Fibroblast of upper back skin (primary cell): ENCODE measurements around the gene AGXT2.

Experiments used
- DNase-seq: peaks from one replicate; pipeline ENCODE4 v3.0.0-alpha.2; 2013

AGXT2 gene, protein sequence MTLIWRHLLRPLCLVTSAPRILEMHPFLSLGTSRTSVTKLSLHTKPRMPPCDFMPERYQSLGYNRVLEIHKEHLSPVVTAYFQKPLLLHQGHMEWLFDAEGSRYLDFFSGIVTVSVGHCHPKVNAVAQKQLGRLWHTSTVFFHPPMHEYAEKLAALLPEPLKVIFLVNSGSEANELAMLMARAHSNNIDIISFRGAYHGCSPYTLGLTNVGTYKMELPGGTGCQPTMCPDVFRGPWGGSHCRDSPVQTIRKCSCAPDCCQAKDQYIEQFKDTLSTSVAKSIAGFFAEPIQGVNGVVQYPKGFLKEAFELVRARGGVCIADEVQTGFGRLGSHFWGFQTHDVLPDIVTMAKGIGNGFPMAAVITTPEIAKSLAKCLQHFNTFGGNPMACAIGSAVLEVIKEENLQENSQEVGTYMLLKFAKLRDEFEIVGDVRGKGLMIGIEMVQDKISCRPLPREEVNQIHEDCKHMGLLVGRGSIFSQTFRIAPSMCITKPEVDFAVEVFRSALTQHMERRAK

DNA sequence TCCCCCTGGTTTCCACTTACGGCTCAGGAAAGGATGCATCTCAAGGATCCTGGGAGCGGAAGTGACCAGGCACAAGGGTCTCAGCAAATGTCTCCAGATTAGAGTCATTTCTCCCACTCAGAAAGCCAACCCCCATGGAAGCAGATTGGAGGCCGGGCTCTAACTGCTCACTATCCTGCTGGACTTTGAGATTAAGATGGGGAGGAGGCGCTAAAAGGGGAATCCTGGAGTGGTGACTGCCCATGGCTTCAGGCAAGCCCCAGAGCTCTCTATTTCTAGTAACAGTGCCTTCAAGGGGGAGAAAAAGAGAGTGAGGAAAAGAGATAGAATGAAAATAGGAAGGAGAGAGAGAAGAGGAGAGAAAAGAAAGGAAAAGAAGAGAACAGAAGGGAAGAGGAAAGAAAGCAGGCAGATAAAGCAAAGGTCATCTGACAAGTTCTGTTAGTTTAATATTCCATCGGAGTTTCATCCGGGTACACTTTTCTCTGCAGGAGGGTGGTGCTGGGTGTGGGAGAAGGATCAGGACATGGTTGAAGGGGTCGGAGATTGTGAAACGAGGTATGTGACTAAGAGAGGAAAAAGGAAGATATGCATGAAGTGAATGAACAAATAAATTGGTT, at the start of gene AGXT2:
Gene AGXT2, minus strand, starts transcription at position 165 of the 620 bp plus-strand sequence. Its CDS starts 57 bp downstream, at position 108.
- DNase-seq, result no peak

DNA sequence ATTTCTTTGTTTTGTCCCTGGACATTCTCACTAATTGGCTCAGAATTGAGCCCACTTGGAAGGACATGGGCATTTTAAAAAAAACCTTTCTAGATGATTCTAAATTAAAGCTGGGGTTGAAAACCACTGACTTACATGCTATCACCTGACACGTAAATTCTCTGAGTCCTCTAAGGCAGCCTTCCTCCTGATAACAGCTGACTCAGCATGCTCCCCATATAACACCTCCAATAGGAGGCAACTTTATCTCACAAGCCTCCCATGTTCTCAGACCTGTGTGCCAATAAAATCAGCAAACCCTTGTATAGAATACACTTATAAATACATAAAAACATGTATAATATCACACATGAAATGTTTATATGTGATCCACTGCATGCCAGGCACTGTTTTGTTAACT, 49.2 kb upstream of the AGXT2 start:
- no peak for DNase-seq

DNA sequence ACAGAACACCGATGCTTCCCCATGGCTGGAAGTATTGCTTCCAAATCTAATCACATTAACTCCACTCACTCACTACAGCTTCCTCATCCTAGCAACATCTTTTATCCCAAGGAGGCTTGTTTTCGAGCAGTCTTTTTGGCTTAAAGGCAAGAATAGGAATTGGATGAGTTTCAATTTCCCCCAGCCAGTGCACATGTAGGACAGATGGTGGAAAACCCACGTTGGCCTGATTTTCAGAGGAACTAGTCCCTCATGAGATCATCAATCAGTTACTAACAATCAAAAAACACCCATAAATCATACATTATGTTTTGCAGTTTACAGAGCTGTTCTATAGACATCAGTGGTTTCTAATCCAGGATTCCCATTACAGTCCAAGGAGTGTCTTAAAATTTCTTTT, 48.5 kb upstream of the AGXT2 start:
- DNase-seq, result peak; percentile 56

DNA sequence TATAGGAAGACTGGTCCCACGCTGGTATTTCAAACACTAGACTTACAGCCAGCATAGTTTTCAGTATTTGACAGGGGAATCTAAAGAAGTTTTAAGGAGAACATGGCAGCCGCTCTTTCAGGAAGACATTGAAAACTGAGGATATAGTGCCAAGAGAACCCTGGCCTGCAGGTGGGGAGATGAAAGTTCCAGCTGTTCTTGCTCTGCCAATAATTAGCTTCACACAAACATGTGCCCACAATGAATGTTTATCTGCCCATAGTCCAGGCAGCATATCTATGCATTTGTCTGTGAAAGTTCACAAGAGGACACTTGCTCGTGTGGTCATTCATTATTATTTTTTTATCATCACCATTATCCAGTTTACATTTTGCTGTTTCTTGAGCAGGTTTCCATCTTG, 47.6 kb upstream of the AGXT2 start:
- no peak for DNase-seq

DNA sequence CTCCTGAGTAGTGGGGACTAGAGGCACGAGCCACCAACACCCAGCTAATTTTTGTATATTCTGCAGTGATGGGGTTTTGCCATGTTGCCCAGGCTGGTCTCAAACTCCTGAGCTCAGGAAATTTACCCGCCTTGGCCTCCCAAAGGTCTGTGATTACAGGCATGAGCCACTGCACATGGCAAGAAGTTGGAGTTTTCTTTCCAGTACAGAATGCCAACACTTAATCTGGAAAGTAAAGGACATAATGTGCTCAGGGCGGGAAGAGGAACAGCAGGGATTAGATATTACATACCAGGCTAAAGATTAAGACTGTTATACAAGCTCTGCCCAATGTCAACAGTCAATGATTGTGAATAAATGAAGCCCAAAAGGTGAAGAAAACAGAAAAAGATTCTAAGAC, 47.2 kb upstream of the AGXT2 start:
- DNase-seq, result no peak

DNA sequence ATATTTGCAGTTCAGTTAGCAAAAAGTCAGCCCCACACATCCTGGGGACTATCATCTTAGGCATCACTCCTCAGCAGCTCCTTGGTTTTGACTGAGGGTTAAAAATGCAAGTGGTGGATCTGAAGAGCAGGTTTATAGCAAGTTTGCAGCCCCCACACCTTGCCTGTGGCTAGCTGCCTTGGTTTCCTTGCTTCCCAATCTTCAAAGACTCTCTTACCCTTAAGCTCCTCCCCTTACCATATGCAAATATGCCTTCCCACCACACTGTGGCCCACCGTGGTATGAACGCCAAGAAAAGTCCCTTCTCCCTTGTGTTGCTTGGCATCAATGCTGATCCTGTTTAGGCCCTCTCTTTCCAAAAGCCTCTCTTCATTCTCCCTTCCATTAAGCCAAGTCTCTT, 45.0 kb upstream of the AGXT2 start:
- DNase-seq, result no peak

DNA sequence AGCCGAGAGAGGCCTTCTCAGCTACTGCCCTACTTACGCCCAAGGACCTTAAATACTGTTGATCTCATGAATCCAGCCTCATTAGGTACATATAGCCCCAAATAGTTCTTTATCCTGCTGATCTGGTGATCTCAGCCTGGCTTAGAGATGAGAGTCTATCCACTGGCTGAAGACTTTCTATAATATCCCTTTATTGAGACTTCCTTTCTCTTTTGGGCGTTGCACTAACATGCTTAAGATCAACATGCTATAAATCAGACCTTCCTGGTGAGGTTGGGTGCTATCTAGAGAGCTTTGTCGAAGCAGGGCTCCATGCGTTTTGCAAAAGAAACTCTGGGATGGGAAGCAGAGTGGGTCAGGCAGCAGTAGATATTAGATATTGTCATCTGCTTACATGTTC, 44.0 kb upstream of the AGXT2 start:
- DNase-seq, result no peak

DNA sequence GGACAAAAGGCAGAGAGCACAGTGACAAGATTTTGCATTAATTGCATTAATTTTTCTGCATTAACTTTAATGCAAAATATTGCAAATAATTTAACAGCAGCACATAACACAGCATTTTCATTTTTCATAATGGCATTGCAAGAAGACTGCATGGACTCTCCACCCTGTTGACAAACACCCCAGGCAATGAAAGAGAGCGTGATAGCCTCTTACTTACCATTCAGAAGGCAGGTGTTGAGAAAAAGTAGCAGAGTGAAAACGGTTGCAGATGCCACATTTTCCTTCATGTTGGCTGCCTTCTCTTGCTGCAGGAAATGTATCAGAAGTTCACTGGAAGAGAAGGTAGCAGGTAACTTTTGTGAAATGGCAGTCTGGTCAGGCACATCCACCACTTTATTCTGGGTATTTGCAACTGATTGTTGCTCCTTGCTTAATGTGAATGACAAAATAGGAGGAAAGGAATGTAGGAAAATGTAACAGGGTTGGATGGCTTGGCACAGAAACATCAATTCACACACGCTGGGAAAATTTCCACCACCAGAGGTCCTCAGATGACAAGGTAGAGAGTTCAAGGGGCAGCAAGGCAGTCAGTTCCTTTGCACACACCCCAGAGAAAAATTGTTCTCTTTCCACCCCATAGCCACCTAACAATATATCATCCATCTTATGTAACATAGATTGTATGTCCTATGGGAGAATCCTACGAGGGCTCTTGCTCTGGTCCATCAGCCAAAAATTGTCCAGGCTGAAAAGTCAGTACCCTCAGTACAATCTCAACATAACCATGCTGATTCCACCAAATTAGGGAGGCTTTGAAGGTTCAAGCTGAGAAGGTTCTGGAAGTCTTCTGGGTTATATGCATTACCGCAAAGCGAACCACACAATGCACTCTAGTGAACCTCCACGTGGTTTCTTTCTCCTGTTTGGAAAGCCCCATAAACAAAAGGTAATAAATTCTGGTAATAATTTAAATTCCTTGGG, 41.9 kb upstream of the AGXT2 start:
- peak; percentile 77 for DNase-seq

DNA sequence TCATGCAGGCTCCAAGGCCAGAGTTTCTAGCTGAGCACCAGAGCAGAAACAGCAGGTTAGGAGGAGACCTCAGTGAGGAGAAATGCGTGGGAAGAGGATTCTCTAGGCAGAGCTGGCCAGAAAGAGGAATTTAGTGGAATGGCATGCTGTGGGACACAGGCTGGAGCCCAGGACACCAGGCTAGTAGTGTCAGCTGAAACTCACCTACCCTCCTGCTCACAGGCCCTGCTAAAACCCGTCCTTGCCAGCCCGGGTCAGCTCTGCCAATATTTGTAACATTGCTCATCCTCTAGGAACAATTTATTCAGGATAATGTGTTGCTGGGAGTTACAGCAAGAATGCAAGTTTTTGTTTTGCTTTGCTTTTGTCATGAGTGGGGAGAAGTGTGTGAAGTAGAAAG, 40.2 kb upstream of the AGXT2 start:
- peak; percentile 41 for DNase-seq

DNA sequence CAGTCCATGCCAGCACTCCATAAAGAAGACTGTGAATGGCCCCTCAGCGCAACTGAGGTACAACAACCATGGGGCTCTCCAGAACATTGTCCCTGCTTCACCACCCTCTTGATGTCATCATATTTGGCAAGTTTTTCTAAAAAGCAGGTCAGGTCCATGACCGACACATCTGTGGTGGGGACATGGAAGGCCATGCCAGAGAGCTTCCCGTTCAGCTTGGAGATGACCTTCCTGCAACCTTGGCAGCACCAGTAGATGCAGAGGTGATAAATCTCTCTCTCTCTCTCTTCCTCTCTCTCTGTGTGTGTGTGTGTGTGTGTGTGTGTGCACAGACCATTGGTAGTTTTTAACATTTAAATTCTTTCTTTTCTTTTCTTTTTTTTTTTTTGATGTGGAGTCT, 35.4 kb upstream of the AGXT2 start:
- DNase-seq, result no peak

DNA sequence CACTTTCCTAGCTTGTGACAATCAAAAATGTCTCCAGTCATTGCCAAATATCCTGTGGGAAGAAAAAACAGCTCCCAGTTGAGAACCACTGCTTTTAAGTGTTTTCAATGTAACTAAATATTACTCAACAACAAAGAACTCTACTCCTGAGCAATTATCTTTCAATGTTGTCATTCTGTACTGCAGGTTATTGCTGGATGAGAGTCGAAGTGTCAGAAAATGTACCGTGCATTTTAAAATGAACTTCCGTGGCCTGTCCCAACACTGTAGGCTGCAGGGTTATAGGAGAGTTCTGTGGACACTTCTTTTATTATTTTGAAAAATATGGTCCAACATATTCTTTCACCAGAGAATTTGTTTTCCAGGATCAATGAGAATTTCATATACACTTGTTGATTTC, 34.8 kb upstream of the AGXT2 start:
- DNase-seq, result no peak

DNA sequence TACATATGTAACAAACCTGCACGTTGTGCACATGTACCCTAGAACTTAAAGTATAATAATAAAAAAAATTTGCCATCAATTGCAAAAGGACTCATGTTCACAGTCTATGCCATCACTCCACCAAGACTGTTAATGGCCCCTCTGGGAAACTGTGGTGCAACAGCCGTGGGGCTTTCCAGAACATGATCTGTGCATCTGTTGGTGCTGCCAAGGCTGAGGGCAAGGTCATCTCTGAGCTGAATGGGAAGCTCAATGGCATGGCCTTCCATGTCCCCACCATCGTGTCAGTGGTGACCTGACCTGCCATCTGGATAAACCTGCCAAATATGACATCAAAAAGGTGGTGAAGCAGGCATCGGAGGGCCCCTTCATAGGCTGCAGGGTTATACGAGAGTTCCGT, 33.4 kb upstream of the AGXT2 start:
- no peak for DNase-seq

DNA sequence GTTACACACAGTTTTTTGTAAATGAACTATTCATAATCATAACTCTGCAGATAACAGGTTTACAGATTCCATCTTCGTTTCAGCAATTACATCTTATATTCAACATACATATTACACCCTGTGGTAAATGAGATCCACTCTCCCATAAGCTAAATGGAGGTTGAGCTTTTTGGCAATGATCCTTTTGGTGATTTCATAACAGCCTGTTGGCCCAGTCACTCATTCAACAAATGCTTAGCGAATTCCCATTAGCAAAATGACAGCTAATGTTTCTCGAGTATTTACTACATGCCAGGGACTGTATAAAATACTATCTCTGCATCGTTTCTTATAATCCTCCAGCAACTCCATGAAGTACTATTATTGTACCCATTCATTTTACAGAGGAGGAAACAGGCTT, 25.4 kb upstream of the AGXT2 start:
- DNase-seq, result no peak

DNA sequence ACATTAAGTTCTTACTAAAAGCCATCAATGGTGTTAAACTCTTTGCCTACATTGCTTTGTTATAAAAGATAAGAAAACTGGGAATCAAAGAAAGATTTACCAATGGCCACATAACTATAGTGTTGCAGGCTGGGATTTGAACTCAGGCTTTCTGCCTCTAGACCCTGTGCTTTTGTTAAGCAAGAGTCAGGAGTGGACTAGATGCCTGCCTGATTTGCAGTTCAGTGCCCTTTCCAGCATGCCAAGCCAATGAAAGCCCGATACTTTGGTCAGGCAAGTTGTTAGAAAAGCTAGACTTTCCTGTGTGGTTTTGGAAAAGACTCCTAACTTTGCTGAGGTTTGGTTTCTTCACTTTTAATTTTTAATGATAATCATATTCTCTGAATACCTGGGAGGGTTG, 21.4 kb upstream of the AGXT2 start:
- DNase-seq, result no peak

DNA sequence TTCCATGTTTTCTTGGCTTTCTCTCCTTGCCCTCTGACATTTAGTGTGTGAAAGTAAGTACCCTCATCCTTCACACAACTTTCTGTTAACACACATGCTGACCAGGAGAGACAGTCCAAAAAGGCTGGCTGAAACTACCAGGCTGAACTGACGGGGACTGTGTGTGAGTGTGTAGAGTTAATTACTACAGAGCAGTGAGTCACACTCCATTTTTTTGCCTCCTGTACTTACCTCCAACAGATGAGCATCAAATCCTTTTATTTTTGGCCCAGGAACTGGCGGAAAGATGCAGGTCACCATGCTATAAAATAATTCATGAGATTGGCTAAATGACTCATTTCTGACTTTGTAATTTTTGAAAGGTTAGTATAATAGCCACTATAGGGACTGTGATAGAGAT, 20.2 kb upstream of the AGXT2 start:
- DNase-seq, result no peak

DNA sequence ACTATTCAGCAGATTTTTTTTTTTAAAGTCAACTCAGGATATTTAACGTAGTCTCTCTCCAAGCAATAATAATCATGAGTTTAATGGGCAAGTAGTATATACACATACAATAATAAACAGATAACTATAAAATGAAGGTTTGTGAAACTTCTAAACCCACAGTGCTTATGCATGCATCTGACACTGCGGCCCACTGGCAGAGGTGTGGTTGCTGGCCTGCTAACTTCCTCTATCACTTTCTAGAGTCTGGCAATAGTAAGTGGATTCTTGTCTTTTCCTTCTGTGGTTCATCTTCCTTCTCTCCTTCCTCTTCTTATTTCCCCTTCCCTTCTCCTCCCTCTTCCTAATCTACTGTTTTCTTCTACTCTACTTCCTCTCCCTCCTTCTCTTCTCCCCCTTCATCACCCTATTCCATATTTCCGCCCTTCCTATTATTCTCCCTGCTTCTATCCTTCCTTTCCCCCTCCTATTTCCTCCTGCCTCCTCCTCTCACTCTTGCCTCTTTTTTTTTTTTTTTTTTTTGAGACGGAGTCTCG, 18.6 kb upstream of the AGXT2 start:
- DNase-seq, result no peak

DNA sequence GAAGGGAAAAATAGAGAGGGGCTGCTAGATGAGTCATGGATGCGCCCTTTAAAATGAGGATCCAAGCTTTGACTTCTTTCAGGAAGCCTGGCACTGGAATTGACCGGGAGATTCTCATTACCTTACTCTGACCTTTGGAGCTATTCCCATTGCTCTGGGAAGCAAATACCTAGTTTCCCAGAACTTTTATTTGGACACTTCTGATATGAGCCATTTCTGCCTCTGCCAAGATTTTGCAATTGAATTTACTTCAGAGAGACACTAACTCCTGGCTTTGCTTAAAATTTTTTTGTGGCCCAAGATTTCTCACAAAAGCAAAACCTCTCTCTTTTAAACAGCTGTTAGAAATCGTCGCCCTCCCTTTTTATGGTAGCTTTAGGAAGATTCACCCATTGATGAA, 15.7 kb upstream of the AGXT2 start:
- DNase-seq, result peak; percentile 38

DNA sequence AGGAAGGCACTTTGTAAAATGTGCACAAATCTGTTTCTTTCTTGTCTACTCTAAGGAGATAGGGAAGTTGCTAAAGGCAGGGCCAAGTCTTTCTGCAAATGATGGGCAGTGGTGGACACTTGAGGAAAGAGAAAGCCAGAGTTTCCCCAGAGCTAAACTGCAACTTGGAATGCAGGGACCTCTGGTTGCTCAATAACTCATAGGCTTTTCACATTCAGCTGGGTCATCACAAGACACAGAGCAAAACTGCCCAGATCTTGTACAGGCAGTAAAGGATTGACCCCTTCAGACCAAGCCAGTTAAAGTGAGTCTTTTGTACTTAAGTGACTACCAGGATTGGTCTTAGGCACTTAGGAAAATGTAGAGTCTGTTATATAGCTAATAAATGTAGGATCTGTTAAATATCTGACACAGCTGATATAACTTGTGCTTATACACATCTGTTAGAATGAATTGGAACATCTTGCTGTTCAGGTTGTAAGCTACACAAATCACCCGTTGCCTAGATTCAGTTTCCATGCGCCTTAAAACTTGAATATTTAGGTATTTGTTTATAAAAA, 13.5 kb upstream of the AGXT2 start:
- DNase-seq, result no peak

DNA sequence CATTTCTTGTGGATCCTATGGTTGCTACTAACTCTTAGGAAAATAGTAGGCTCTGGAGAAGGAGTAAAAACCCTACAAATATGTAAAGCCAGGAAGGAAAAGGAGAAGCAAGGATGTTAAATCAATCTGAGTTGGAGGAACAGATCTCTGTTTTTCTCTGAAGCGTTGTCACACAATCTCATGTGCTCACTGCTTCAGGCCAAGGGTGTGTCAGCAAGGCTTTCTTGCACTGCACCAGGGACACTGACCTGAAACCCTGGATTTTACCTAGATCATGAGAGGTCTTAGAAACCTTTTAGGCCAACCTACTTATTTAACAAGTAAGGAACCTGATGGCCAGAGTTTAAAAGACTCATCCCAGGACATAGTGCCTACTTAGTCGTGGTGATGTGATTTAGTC, 12.5 kb upstream of the AGXT2 start:
- no peak for DNase-seq

DNA sequence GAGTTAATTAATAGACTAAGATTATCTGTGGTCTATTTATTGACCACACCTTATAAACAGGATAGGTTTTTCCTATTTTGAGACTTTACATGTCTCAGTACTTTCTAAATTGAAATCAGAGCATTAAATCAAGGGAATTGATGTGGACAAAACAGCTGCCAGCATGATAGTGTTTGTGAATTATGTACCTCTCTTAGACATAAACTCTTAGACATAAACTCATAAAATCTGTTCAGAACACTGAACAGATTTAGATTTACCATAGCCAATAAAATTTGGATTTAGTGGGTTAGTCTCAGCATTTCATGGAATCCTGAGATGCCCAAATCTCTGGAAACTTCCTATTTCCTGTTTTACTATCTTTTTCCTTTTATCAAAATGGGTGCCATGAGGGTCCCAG, 11.5 kb upstream of the AGXT2 start:
- DNase-seq, result no peak

DNA sequence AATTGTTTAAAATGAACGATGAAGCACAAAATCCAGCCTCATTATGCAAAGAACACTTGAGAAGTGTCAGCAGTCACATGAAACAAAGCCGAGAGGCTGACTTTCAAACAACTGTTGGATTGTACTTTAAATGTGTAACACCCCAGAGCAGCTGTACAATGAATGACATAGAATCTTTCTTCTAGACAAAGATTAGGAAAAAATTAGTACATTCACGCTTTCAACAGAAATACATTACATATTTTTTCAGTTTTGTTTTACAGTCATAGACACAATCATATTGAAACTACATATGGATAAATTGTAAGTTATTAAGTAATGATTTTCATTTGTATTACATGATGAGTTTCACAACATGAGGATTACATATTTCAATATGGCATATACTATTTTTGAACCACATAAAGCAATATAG, 10.6 kb upstream of the AGXT2 start:
- no peak for DNase-seq

DNA sequence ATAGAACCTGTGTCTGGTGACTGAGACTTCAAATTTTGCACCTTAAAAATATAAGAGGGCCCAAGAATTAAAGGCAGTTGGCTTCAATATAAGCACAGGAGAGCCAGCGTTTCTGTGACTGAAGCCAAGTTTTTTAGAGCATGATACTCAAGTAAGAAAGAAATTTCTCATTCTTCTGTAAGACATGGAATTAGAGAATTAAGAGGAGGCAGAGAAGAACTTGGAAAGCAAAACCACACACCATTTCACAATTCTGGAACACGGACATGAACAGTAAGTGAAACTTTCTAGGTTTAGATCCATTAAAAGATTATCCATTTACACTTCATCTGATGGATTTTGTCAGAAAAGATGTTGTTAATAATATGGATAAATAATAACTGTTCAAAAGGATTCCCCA, 8.9 kb upstream of the AGXT2 start:
- DNase-seq, result no peak

DNA sequence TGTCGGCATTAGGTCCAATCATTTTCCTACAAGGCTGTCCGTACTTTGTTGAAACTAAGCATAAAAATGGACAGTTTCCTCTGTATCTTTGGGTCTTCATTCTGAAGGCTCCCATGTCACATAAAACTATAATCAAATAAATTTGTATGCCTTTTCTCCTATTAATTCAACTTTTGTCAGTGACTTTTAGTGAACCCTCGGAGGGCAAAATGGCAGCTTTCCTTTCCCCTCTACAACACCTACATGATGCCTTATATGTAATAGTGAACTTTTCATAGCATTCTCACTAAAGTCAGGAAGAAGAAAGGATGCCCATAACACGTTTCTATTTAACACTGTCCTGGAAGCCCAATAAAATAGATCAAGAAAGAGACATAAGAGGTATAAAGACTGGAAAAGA, 5.1 kb upstream of the AGXT2 start:
- DNase-seq, result no peak
